Natural killer cell (primary cell): ENCODE data around the gene CEP152. TPM values are rescaled to one million over a fixed set of nuclear protein-coding genes. Genes with fewer than 3 reads are reported as not detected.
A peak's percentile ranks its signal among the peaks of the same experiment; 100 is the strongest.

Source experiments
- ATAC-seq, 3 donors: fragments of 150-1000 bp in 2 of 3; fragments of 200-7000 bp in 1 of 3; cut with Tn5 transposase; 1 replicate in 1 of 3; 2 replicates in 2 of 3; pipeline ENCODE4 v1.10.0; 2021; ENCODE audit warnings: mild to moderate bottlenecking in 2 of 3, moderate library complexity in 2 of 3
- DNase-seq, 2 donors: peaks; one replicate each; pipeline versions ENCODE4 v3.0.0 to v3.0.0-alpha.2; 2013 to 2021; ENCODE audit warnings: mixed read lengths in 1 of 2
- H3K27ac ChIP-seq: one replicate; pipeline ENCODE4 v1.5.1; 2013; ENCODE audit warnings: mild to moderate bottlenecking, low read length
- H3K27me3 ChIP-seq: one replicate; pipeline ENCODE4 v1.6.1; 2013; ENCODE audit warnings: low read length; ENCODE audit not compliant: control insufficient read depth, insufficient read depth
- H3K36me3 ChIP-seq: one replicate; pipeline ENCODE4 v1.6.1; 2013; ENCODE audit warnings: low read length; ENCODE audit not compliant: control insufficient read depth, insufficient read depth
- H3K4me1 ChIP-seq: one replicate; pipeline ENCODE4 v1.6.1; 2013; ENCODE audit warnings: low read length; ENCODE audit not compliant: control insufficient read depth, insufficient read depth
- H3K4me3 ChIP-seq: one replicate; pipeline ENCODE4 v1.5.1; 2013; ENCODE audit warnings: low read length
- H3K9me3 ChIP-seq: one replicate; pipeline ENCODE4 v1.6.1; 2013; ENCODE audit warnings: low read length; ENCODE audit not compliant: control insufficient read depth, insufficient read depth
- H3K27ac Mint-ChIP-seq, 2 donors: one replicate each; pipeline ENCODE4 v1.8.0; 2022; ENCODE audit warnings: mild to moderate bottlenecking in 2 of 2, mixed read lengths in 2 of 2, moderate library complexity in 1 of 2
- H3K27me3 Mint-ChIP-seq, 2 donors: one replicate each; pipeline ENCODE4 v1.8.0; 2022; ENCODE audit warnings: low read depth in 2 of 2, mixed read lengths in 2 of 2
- H3K36me3 Mint-ChIP-seq: one replicate; pipeline ENCODE4 v1.8.0; 2022; ENCODE audit warnings: mixed read lengths
- H3K4me1 Mint-ChIP-seq, 2 donors: one replicate each; pipeline ENCODE4 v1.8.0; 2022; ENCODE audit warnings: mixed read lengths in 2 of 2
- H3K4me3 Mint-ChIP-seq: one replicate; pipeline ENCODE4 v1.8.0; 2022; ENCODE audit warnings: mild to moderate bottlenecking, moderate library complexity, mixed read lengths
- H3K9me3 Mint-ChIP-seq, 2 donors: one replicate each; pipeline ENCODE4 v1.8.0; 2022; ENCODE audit warnings: mixed read lengths in 2 of 2
- whole genome bisulfite sequencing: methylation state at CpG from one replicate; pipeline ENCODE4 v1.1.7; 2013; ENCODE audit warnings: missing lambda C conversion rate; ENCODE audit not compliant: insufficient coverage; 5-methylcytosine and 5-hydroxymethylcytosine counted together
- intact Hi-C: fragments of 100-400 bp; cut with micrococcal nuclease; formaldehyde crosslinking; loops from one replicate; pipeline ENCODE4 v1.14.2; 2022
- total RNA-seq, 4 donors: library from RNA; stranded (reverse); fragments of 120-200 nt in 1 of 4; gene quantifications; one replicate each; pipeline versions ENCODE4 v1.2.3 to v1.2.4, GENCODE V29; 2013 to 2022
- TF ChIP-seq, protein P1 (sequence below): fragments of 200-600 bp; IDR thresholded peaks from one replicate; pipeline ENCODE4 v1.8.0; 2022; ENCODE audit warnings: antibody characterized with exemption

The CEP152 gene
- total RNA-seq, 3 donors from 2014 or later (not counting 1 experiment from before 2014, with no cell fraction given), result 7.2 to 11.4 (median 9.2) TPM

DNA sequence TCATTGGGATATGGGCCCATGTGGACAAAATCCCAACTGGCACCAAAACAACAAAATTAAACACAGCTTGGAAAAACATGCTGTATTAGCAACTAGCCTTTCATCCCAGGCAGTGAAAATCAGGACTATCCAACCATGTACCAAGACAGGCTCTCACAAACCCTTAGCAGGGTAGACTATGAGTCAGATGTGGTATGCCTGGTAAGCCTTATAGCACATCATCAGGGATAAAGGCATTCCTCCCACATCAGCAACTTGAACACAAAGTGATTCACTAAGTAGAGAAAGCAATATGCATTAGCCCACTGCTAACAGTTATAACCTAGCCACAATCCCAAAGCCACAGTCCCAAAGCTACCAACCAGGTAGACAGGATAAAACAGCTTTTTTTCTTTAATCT lies 8.0 kb downstream of the CEP152 start:
- Mint-ChIP-seq H3K27me3 (no peaks in the 10 kb centered on the region), H3K27ac (no peak overlapping the region), H3K4me3 (no peak overlapping the region), H3K36me3 (no peaks in the 10 kb centered on the region), H3K9me3 (no peaks in the 10 kb centered on the region), H3K4me1 (no peaks in the 10 kb centered on the region)
- DNase-seq (no peak), ATAC-seq (no peak)
- Histone ChIP-seq H3K36me3 (no peaks in the 10 kb centered on the region), H3K4me3 (no peak overlapping the region), H3K27me3 (no peaks in the 10 kb centered on the region), H3K27ac (no peak overlapping the region), H3K4me1 (no peaks in the 10 kb centered on the region), H3K9me3 (no peaks in the 10 kb centered on the region)
- intact Hi-C loops, result no loop called here
- TF ChIP-seq, protein P1, sequence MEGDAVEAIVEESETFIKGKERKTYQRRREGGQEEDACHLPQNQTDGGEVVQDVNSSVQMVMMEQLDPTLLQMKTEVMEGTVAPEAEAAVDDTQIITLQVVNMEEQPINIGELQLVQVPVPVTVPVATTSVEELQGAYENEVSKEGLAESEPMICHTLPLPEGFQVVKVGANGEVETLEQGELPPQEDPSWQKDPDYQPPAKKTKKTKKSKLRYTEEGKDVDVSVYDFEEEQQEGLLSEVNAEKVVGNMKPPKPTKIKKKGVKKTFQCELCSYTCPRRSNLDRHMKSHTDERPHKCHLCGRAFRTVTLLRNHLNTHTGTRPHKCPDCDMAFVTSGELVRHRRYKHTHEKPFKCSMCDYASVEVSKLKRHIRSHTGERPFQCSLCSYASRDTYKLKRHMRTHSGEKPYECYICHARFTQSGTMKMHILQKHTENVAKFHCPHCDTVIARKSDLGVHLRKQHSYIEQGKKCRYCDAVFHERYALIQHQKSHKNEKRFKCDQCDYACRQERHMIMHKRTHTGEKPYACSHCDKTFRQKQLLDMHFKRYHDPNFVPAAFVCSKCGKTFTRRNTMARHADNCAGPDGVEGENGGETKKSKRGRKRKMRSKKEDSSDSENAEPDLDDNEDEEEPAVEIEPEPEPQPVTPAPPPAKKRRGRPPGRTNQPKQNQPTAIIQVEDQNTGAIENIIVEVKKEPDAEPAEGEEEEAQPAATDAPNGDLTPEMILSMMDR, result no peak

DNA sequence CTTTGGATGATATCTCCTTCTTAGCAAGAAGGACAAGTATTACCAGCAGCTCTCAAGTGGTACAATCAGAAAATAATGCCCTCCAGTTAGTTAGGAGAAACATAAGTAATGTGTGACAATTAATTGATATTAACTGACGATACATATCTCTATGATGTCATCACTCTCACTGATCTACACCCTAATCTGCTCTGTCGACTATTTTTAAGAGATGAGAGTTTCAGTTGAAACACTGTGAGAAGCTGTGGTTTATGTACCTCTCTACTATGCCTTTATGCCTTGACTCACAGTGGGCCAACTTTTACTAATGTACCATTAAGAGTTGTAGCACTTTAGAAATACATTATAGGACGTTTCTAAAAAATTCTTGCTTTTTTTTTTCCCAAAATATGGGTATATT lies 8.6 kb downstream of the CEP152 start:
- 33% methylated on average over 1 of the region's 3 CpGs for WGBS
- intact Hi-C loops, result no loop called here
- TF ChIP-seq, protein P1, result no peak
- Mint-ChIP-seq H3K36me3 (no peaks in the 10 kb centered on the region), H3K9me3 (no peaks in the 10 kb centered on the region), H3K4me3 (no peak overlapping the region), H3K27ac (no peak overlapping the region), H3K27me3 (no peaks in the 10 kb centered on the region), H3K4me1 (peaks cover 5% of the 10 kb centered on the region in 2 donors)
- ATAC-seq (no peak), DNase-seq (no peak)
- Histone ChIP-seq H3K4me1 (no peaks in the 10 kb centered on the region), H3K4me3 (no peak overlapping the region), H3K27me3 (no peaks in the 10 kb centered on the region), H3K36me3 (no peaks in the 10 kb centered on the region), H3K27ac (no peak overlapping the region), H3K9me3 (no peaks in the 10 kb centered on the region)

GRCh38 chr15:48800811-48801455 lies 9.9 kb downstream of the CEP152 start:
- H3K27ac ChIP-seq, result no peak overlapping the region
- 17% methylated on average over 1 of the region's 4 CpGs for WGBS
- no peaks in the 10 kb centered on the region for H3K27me3 ChIP-seq
- H3K4me3 ChIP-seq, result no peak overlapping the region
- Mint-ChIP-seq H3K27ac (no peak overlapping the region), H3K4me3 (no peak overlapping the region), H3K36me3 (no peaks in the 10 kb centered on the region), H3K27me3 (no peaks in the 10 kb centered on the region), H3K4me1 (peaks cover 16 to 18% of the 10 kb centered on the region in 2 donors), H3K9me3 (no peaks in the 10 kb centered on the region)
- H3K9me3 ChIP-seq, result no peaks in the 10 kb centered on the region
- DNase-seq (peak in 1 of 2 donors; percentile 8), ATAC-seq (peak in 1 of 3 donors; percentile 26)
- TF ChIP-seq, protein P1, result peak; percentile 34
- intact Hi-C loops, result no loop called here
- H3K4me1 ChIP-seq, result no peaks in the 10 kb centered on the region
- H3K36me3 ChIP-seq, result no peaks in the 10 kb centered on the region

DNA sequence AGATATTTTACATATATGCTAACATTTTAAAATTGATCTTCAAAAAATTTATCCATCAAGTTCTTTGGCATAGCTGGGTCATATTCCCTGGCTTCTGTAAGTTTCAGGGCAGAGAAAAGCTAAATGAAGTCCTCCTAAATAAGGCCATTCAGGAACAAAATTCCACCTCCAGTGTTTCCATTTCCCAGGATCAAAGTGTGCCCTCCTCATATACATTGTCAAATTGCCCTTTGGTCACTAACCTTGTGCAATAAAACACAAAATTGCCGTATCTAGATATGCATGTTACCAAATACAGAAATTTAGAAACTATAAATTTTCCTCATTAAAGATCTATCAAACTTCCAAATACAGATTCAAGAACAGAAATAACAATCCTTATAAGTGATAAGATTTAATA lies 10.6 kb downstream of the CEP152 start:
- ATAC-seq, result no peak

More for the DNA sequence above, 10.6 kb downstream of the CEP152 start:
- Histone ChIP-seq H3K27ac (no peak overlapping the region), H3K4me3 (no peak overlapping the region), H3K27me3 (no peaks in the 10 kb centered on the region), H3K9me3 (no peaks in the 10 kb centered on the region), H3K36me3 (no peaks in the 10 kb centered on the region), H3K4me1 (no peaks in the 10 kb centered on the region)
- intact Hi-C loops, result no loop called here
- peaks cover 21 to 24% of the 10 kb centered on the region in 2 donors for H3K4me1 Mint-ChIP-seq
- no peak for DNase-seq
- 100% methylated on average over 1 of the region's 1 CpG for WGBS
- no peaks in the 10 kb centered on the region for H3K36me3 Mint-ChIP-seq
- TF ChIP-seq, protein P1, result no peak
- H3K27ac Mint-ChIP-seq, result peak overlapping the region in 1 of 2 donors; percentile 7
- H3K9me3 Mint-ChIP-seq, result no peaks in the 10 kb centered on the region
- no peak overlapping the region for H3K4me3 Mint-ChIP-seq
- H3K27me3 Mint-ChIP-seq, result no peaks in the 10 kb centered on the region
